GOT3 (cell line): ENCODE data around the gene CCSER1.
"Not testable (repeated sequence)": the region's sequence is repeated elsewhere in the genome, so short reads cannot be mapped to it uniquely, and the experiment has no call there.

ENCODE experiments used
- DNase-seq: peaks from one replicate; lab custom pipeline; 2025; ENCODE audit warnings: mixed read lengths; lab: John Stamatoyannopoulos, UW

The CCSER1 gene

DNA sequence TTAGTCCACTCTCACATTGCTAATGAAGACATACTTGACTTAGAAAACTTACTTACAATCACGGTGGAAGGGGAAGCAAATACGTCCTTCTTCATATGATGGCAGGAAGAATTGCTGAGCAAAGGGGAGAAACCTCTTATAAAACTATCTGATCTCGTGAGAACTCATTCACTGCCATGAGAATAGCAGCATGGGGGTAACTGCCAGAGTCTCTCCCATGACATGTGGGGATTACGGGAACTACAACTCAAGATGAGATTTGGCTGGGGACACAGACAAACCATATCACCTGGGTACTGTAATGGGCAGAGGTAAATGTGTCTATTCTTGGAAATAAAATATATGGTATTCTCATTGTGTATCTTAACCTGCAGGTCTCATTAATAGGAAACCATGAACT lies 1464.9 kb downstream of the CCSER1 start:
- DNase-seq = no peak

DNA sequence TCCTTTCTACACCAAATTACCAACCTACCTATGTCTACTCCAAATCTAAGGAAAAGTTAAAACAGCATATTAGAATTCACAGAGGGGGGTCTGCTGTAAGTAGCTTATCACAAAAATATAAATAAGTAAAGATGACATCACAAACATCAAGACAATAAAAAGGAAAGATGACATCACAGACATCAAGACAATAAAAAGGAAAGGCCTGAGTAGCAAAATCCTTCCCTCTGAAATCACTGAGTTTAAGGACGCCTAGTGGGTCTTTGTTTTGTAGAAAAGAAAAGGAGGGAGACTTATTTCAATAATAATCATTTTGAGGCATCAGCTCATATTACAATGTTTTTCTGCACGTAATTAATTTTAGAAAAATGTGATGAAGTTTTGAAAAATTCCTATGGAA lies 1469.5 kb downstream of the CCSER1 start:
- no peak for DNase-seq

DNA sequence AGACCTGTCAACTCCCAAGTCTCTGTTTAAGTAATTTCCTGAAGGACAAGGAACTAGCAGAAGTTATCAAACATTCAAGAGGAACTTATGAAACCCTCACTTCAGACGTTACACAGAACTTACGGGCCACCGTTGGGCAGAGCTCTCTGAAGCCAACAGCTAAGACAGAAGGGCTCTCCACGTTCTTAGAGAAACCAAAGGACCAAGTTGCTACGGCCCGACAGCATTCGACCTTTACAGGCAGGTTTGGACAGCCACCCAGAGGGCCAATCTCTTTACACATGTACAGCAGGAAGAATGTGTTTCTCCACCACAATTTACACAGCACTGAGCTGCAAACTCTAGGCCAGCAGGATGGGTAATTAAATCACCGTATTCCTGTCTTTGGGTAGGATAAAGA lies 1471.5 kb downstream of the CCSER1 start:
- DNase-seq = no peak

DNA sequence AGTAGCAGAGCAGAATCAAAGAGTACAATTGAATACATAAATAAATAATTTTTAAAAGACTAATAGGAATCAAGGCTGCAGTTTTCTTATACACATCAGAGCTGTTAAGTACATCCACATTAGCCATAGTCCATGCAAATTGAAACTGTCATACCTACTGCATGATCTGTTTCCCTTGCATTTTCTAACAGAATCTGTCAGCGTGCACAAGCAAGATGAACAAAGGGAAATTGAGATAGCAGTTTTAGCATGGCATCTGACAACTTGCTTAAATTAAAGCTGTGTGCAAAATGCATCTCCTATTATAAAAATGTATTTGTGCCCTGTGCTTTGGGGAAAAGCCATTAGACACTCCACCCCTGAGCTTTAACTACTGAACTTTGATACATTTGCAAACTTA lies 1473.1 kb downstream of the CCSER1 start:
- DNase-seq = no peak

DNA sequence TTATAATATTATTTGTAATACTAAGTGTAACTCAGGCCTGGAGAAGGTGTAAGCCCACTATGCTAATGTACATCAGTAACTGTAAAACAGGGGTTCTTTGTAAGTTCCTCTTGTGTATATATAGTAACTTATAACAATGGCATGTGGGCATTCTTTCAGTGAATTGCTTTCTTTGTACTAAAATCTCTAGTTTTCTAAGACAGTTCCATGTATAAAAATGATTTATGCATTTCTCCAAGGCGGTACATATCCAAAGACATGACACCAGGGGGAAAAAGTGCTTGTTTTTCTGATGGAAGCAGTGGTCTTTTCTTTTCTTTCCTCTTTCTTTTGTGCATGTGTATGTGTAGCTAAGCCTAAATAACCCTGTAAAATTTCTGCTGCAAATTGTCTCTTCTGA lies 1474.2 kb downstream of the CCSER1 start:
- DNase-seq = no peak

DNA sequence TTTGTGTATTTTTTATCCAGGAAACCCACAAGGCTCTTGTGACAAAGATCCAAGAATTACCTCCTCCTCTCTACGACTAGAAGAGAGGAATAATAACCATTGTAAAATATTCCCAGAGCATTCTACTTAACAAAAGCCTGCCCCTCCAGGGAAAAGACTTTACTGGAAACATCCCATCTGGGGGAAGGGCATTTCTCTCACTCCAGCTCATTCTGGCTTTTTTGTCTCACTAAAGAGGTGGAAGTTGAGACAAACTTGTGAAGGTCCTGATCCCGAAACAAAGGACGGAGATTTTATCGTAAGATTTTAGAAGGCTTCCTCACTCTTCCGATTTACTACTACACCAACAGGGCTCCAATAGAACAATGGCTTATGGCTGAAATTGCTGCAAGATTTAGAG lies 1484.6 kb downstream of the CCSER1 start:
- no peak for DNase-seq

DNA sequence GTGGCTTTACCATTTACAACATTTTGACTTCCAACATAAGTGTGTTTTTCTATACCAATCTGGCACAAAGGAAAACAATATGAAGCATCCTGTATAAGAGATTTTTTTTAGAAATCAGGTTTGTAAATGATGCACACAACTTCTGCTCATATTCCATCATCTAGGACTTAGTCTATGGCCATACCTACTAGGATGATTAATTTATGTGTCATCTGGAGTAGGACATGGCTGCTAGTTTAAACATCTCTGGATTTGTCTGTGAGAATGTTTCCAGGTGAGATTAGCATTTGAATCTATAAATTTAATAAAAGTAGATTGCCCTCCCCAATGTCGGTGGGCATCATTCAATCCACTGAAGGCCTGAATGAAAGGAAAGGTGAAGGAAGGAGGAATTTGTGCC lies 1493.8 kb downstream of the CCSER1 start:
- DNase-seq = no peak

DNA sequence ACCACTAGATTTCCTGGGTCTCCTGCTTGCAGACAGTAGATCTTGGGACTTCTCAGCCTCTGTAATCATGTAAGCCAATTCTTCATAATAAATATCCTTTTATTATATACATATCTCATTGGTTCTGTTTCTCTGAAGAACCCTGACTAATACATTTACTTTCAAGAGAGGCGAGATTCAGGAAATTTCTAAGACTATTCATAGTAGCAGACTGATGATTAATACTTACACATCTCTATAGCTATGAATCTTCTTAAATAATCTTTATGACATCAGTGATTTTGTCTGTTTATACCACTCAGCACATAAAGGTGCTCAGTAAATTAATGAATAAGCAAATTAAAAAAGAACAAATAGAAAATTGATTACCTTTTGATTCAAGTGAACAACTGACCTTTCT lies 1494.3 kb downstream of the CCSER1 start:
- no peak for DNase-seq

DNA sequence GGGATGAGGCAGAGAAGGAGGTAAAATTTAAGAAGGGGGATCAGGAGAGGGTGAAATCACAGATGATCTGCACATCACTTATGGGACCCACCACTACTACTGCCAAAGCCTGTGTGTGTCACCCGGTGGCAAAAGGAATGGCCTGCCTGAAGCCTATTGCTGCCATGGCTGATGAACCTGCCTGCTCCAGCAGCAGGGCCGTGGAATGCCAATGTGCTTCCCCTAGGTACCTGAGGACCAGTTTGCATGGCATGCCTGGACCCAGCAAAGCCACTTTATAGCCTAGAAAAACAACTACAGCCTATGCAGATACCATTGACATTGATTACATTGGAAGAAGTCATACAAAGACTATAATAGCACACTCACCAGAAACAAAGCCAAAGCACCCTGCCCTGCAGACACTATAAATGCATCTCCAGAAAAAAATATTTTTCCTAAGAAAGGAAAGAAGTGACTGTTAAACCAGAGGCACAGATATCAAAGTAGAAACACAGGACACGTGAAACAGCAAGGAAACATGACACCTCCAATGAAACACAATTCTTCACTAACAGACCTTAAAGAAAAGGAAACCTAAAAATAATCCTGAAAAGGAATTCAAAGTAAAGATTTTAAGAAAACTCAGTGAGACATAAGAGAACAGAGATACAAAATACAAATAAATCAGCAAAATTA lies 1495.9 kb downstream of the CCSER1 start:
- DNase-seq = no peak

DNA sequence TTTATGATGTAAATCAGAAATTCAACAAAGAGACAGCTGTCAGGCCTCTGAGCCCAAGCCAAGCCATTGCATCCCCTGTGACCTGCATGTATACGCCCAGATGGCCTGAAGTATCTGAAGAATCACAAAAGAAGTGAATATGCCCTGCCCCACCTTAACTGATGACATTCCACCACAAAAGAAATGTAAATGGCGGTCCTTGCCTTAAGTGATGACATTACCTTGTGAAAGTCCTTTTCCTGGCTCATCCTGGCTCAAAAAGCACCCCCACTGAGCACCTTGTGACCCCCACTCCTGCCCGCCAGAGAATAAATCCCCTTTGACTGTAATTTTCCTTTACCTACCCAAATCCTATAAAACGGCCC lies 1496.4 kb downstream of the CCSER1 start:
- DNase-seq = not testable (repeated sequence)

DNA sequence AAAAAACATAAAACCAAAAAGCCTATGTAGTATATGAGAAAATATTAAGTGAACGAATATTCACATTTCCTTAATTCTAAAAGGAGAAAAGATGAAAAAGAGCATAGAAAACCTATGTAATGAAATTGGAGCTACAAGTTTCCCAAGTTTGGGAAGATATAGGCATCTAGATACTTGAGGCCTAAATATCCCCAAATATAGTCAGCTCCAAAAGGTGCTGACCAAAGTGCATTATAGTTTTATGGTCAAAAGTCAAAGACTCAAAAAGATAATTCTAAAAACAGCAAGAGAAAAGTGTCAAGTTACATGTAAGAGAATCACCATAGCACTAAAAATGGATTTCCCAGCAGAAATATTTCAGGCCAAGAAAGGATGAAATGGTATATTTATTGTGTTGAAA lies 1502.9 kb downstream of the CCSER1 start:
- DNase-seq = no peak

DNA sequence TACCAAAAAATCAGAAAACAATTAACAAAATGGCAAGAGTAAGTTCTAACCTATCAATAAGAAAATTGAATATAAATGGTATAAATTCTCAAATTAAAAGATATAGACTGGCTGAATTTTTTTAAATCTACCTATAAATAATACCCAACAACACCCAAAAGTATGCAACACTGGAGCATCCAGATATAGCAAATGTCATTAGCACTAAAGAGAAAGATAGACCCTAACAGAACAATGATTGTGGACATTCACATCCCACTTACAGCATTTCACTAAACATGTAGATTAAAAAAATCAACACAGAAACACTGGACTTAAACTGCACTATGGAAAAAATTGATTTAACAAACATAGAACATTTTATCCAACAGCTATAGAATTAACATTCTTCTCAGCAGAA lies 1503.6 kb downstream of the CCSER1 start:
- DNase-seq = no peak

DNA sequence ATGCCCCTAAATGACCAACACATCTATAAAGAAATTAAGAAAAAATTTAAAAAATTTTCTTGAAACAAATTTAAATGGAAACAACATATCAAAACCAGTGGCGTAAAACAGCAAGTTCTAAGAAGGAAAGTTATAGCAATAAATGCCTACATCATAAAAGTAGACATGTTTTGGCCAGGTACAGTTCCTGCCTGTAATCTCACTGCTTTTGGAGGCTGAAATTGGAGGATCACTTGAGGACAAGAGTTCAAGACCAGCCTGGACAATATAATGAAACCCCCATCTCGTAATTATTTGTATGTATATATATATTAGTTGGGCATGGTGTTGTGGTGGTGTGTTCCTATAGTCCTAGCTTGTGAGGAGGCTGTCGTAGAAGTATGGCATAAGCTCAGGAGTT lies 1504.1 kb downstream of the CCSER1 start:
- no peak for DNase-seq

DNA sequence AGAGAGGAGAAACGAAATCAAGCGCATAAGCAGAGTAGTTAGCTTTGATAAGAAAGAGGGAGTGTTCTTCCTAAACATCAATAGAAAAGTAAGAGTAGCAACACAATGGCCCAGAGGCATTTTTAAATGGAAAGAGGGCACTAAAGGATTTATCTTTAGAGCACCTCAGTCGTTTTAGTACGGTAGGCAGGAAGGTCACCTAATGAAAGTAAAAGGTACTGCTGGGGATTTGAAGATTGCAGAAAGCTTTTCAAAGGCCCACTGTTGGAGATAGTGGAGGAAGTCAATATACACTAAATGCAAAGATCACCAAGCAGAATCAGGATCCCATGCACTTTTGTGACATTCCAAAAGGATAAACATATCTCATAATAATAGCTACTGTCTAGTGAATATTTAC lies 1508.9 kb downstream of the CCSER1 start:
- no peak for DNase-seq
